Right atrium auricular region (tissue), 2 donors: ENCODE measurements around the gene USH2A. TPM values are rescaled to one million over a fixed set of nuclear protein-coding genes. Genes with fewer than 3 reads are reported as not detected.

Source experiments
- DNase-seq: peaks from one replicate; pipeline ENCODE4 v3.0.0-alpha.2; 2019; ENCODE audit warnings: low spot score
- H3K27ac ChIP-seq, 2 donors: fragments of 200-600 bp; sonication (generic); 1 replicate in 1 of 2; 2 replicates in 1 of 2; pipeline ENCODE4 v1.5.1; 2016 to 2019
- H3K27me3 ChIP-seq, 2 donors: fragments of 200-600 bp; sonication (generic); one replicate each; pipeline versions ENCODE4 v1.5.1 to v1.6.0; 2017 to 2019
- H3K36me3 ChIP-seq: fragments of 200-600 bp; sonication (generic); one replicate; pipeline ENCODE4 v1.5.1; 2016
- H3K4me1 ChIP-seq, 2 donors: fragments of 200-600 bp; sonication (generic); one replicate each; pipeline versions ENCODE4 v1.5.1 to v1.6.0; 2017 to 2019
- H3K4me3 ChIP-seq, 2 donors: fragments of 200-600 bp; sonication (generic); 1 replicate in 1 of 2; 2 replicates in 1 of 2; pipeline ENCODE4 v1.5.1; 2017 to 2019; ENCODE audit warnings: mild to moderate bottlenecking in 1 of 2, moderate library complexity in 1 of 2
- H3K9me3 ChIP-seq, 2 donors: fragments of 200-600 bp; sonication (generic); one replicate each; pipeline ENCODE4 v1.5.1; 2019
- CTCF ChIP-seq, 2 donors: fragments of 200-600 bp; sonication (generic); IDR thresholded peaks; one replicate each; pipeline ENCODE4 v1.5.1; 2019; ENCODE audit warnings: antibody characterized with exemption in 2 of 2
- total RNA-seq, 2 donors: library from RNA; depleted of rRNA; stranded (reverse); fragments of >200 nt; gene quantifications; one replicate each; pipeline ENCODE4 v1.1.0, GENCODE V29; 2016

Gene USH2A
- total RNA-seq, 2 donors from 2014 or later: 2.4 to 5.6 TPM

DNA sequence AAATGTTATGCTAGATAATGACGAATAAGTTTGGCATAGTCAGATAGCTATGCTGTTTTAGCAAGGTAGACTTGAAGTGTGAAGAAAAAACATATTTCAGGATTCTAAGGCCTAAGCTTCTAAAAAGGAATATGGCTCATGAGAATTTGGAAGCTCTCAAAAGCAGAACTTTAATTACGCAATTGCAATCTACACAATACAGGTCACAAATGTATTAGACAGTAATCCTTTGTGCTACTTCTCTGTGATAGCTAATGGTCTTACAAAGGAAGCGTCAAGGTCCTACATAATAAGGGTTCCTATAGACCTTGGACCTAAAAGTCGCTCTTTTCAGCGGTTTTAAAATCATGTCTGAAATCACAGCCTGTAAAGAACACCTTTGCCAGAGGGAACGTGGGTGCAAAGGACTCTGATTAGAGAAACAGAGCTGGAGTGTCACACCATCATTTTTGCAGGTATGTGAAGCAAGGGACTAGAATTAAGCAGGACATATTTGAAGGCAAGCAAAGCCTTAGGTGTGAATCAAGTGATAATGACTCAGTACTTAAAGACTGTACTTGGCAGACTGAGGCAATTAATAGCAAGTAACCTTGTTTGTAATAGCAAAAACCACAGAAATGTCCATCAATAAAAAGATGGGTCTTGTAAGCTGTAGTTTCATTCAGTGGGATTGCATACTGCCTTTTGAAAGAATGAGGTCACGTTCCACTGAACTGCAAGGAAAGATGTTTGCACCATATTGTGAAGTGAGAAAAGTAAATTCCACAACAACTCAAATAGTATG is 436.0 kb downstream of the USH2A start:
- Histone ChIP-seq H3K9me3 (no peaks in the 10 kb centered on the region), H3K4me1 (no peaks in the 10 kb centered on the region), H3K4me3 (no peak overlapping the region), H3K27ac (no peak overlapping the region), H3K27me3 (no peaks in the 10 kb centered on the region), H3K36me3 (no peaks in the 10 kb centered on the region)
- no peak for DNase-seq
- TF ChIP-seq CTCF (IDR thresholded peaks at IDR 0.05): no peak

- H3K36me3 ChIP-seq: no peaks in the 10 kb centered on the region
- no peaks in the 10 kb centered on the region for H3K27me3 ChIP-seq
- no peak overlapping the region for H3K4me3 ChIP-seq
- TF ChIP-seq CTCF (IDR thresholded peaks at IDR 0.05): no peak
- DNase-seq: no peak
- no peaks in the 10 kb centered on the region for H3K9me3 ChIP-seq
- H3K4me1 ChIP-seq: no peaks in the 10 kb centered on the region
- H3K27ac ChIP-seq: no peak overlapping the region
Measured at GRCh38 chr1:215986401-215986800, 436.8 kb downstream of the USH2A start.

- Histone ChIP-seq H3K9me3 (no peaks in the 10 kb centered on the region), H3K4me1 (no peaks in the 10 kb centered on the region), H3K36me3 (no peaks in the 10 kb centered on the region), H3K27ac (no peak overlapping the region), H3K4me3 (no peak overlapping the region), H3K27me3 (no peaks in the 10 kb centered on the region)
- TF ChIP-seq CTCF (IDR thresholded peaks at IDR 0.05): no peak
- no peak for DNase-seq
Measured at GRCh38 chr1:215983680-215984079, 439.6 kb downstream of the USH2A start.

DNA sequence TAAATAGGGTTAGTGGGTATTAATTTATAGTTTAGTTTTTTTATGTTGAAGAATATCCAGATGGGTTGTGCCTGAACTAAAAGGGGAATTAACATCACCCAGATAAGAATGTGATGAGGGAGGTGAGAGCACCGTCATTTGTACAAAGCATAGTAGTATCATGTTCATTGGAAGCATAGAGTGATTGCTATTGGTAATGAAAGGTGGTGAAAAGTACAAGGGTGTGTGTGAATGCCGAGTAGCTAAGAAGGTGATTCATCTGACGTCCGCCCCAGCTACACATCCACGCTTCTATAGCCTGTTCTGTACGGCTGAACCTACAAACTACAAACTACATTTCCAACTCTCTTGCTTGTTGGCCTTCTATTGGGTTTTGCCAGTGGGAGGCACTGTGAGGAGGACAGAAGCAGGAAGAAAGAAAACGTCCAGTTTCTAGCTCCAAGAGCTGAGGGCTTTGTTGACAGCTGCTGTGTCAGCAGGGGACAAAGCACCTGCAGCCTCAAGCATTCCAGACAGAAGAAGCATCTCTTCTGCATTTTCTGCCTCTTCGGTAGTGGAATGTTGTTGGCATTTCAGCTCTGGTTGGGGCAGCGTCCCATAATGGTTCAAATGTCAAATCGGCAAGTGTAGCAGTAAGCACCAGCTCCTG is 451.3 kb downstream of the USH2A start:
- no peak for DNase-seq
- H3K36me3 ChIP-seq: no peaks in the 10 kb centered on the region
- no peaks in the 10 kb centered on the region for H3K27me3 ChIP-seq
- H3K4me1 ChIP-seq: peaks cover 0 to 6% of the 10 kb centered on the region in 2 donors
- no peaks in the 10 kb centered on the region for H3K9me3 ChIP-seq
- no peak overlapping the region for H3K4me3 ChIP-seq
- TF ChIP-seq CTCF (IDR thresholded peaks at IDR 0.05): no peak
- no peak overlapping the region for H3K27ac ChIP-seq

- H3K27ac ChIP-seq: peak overlapping the region in 1 of 2 donors; percentile 66
- no peaks in the 10 kb centered on the region for H3K36me3 ChIP-seq
- DNase-seq: no peak
- no peak overlapping the region for H3K4me3 ChIP-seq
- H3K4me1 ChIP-seq: peaks cover 0 to 6% of the 10 kb centered on the region in 2 donors
- H3K9me3 ChIP-seq: no peaks in the 10 kb centered on the region
- H3K27me3 ChIP-seq: no peaks in the 10 kb centered on the region
- TF ChIP-seq CTCF (IDR thresholded peaks at IDR 0.05): no peak
Measured at GRCh38 chr1:215970406-215970805, 452.8 kb downstream of the USH2A start.
